Measurements from ENCODE around the gene CACNA1E.

Gene CACNA1E

DNA sequence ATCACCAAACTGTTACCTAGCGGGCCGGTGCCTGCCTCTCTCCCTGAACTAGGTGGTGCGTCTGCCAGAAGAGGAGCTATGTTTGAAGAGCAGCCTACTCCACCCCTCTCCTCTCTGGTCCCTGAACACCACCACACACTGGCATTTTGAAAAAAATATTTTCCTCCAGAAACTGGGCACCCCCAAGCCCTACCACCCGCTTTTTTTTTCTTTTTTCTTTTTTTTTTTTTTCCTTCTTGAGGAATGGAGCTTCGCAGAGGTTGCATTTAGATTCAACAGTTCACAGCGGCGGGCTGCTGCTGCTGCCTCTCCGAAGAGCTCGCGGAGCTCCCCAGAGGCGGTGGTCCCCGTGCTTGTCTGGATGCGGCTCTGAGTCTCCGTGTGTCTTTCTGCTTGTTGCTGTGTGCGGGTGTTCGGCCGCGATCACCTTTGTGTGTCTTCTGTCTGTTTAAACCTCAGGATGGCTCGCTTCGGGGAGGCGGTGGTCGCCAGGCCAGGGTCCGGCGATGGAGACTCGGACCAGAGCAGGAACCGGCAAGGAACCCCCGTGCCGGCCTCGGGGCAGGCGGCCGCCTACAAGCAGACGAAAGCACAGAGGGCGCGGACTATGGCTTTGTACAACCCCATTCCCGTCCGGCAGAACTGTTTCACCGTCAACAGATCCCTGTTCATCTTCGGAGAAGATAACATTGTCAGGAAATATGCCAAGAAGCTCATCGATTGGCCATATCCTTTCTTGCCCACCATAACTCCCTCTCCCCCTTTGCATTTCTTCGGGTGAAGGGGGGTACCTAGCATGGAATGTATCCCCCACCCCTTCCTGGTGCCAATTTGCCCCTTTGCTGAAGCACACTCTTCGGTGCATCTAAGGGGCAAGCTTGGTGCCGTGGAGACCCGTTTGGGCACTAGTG lies at the start of gene CACNA1E:
Gene CACNA1E (plus strand): TSS at position 233 of the 911 bp plus-strand sequence. CDS start 228 bp downstream, at position 461.
- peak within 1 kb of the TSS; percentile 64 for H3K4me3 Mint-ChIP-seq
- H3K9me3 Mint-ChIP-seq = no peaks in the 10 kb centered on the region
- H3K27me3 Mint-ChIP-seq (ENCODE audit: low read depth) = peaks cover 91% of the 10 kb centered on the region
- peaks cover 10% of the 10 kb centered on the region for H3K4me1 Mint-ChIP-seq (ENCODE audit: low read depth)
- no peaks in the 10 kb centered on the region for H3K36me3 Mint-ChIP-seq (ENCODE audit: low read depth)
- H3K27ac Mint-ChIP-seq = no peak within 1 kb of the TSS

DNA sequence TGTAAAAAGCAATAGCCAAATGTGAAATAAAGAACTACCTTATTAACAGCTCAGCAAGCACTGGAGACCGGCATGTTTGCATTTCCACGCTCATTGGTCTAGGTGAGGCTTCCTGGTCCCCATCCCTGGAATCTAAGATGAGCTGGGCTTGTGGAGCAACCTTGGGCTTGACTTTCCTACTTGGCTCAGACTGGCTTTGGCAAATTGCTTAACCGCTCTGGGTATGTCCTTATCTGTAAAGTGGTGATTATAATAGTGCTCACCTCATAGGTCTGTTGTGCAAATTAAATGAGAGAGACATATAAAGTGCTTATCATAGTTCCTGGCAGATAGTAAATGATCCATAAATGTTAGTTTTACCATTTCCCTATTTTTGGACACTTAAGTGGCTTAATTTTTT lies 49.4 kb upstream of the CACNA1E start:
- H3K4me3 Mint-ChIP-seq = no peak overlapping the region
- no peaks in the 10 kb centered on the region for H3K9me3 Mint-ChIP-seq
- no peaks in the 10 kb centered on the region for H3K36me3 Mint-ChIP-seq (ENCODE audit: low read depth)
- H3K4me1 Mint-ChIP-seq (ENCODE audit: low read depth) = no peaks in the 10 kb centered on the region
- H3K27me3 Mint-ChIP-seq (ENCODE audit: low read depth) = peaks cover 36% of the 10 kb centered on the region
- H3K27ac Mint-ChIP-seq = no peak overlapping the region

DNA sequence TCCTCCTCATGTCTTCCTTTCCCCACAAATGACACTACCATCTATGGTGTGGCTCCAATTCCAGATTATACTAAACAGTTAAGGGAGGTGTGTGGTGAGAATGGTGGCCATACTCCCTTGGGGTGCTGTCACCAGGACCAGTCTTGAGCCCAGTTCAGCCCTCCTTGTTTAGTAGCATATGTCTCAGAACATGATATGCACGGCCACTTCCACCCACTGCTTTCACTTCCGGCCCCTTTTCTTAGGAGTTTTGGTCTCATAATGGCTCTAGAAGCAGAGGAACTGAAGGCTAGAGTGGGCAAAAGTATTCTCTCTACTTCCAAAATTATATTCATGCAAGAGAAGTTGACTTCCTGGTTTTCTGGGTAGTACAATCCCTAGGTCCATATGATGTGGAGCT lies 45.3 kb upstream of the CACNA1E start:
- Mint-ChIP-seq H3K27me3 (ENCODE audit: low read depth) (peaks cover 35% of the 10 kb centered on the region), H3K9me3 (no peaks in the 10 kb centered on the region), H3K27ac (no peak overlapping the region), H3K4me3 (no peak overlapping the region), H3K4me1 (ENCODE audit: low read depth) (no peaks in the 10 kb centered on the region), H3K36me3 (ENCODE audit: low read depth) (no peaks in the 10 kb centered on the region)

DNA sequence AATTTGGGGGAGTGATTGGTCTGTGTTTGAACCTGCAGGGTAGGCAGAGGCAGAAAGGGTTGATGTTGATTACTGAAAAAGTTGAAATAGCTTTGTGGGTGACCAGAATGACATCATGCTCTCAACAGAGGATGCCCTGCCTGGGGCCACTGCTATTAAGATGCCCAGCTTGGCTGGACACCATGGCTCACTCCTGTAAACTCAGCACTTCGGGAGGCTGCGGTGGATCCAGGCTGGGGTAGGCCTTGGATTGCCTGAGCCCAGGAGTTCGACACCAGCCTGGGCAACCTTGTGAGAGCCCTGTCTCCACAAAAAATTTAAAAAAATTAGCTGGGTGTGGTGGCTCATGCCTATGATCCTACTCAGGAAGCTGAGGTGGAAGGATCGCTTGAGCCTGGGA lies 42.8 kb upstream of the CACNA1E start:
- H3K4me1 Mint-ChIP-seq (ENCODE audit: low read depth) = no peaks in the 10 kb centered on the region
- H3K27ac Mint-ChIP-seq = no peak overlapping the region

DNA sequence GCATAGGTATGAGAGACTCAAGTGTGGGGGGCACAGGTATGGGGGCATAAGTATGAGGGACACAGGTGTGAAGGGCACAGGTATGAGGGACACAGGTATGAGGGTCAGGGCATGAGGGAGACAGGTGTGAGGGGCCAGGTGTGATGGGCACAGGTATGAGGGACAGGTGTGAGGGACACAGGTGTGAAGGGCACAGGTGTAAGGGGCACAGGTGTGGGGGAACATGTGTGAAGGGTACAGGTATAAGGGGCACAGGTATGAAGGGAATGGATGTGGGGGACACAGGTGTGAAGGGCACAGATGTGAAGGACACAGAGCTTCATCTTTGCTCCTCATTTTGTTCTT lies 41.2 kb upstream of the CACNA1E start:
- Mint-ChIP-seq H3K4me3 (no peak overlapping the region), H3K27me3 (ENCODE audit: low read depth) (peaks cover 19% of the 10 kb centered on the region), H3K9me3 (no peaks in the 10 kb centered on the region), H3K4me1 (ENCODE audit: low read depth) (no peaks in the 10 kb centered on the region), H3K27ac (no peak overlapping the region), H3K36me3 (ENCODE audit: low read depth) (no peaks in the 10 kb centered on the region)

More for the DNA sequence above, 42.8 kb upstream of the CACNA1E start:
- no peak overlapping the region for H3K4me3 Mint-ChIP-seq
- no peaks in the 10 kb centered on the region for H3K36me3 Mint-ChIP-seq (ENCODE audit: low read depth)
- H3K9me3 Mint-ChIP-seq = no peaks in the 10 kb centered on the region
- peaks cover 22% of the 10 kb centered on the region for H3K27me3 Mint-ChIP-seq (ENCODE audit: low read depth)

DNA sequence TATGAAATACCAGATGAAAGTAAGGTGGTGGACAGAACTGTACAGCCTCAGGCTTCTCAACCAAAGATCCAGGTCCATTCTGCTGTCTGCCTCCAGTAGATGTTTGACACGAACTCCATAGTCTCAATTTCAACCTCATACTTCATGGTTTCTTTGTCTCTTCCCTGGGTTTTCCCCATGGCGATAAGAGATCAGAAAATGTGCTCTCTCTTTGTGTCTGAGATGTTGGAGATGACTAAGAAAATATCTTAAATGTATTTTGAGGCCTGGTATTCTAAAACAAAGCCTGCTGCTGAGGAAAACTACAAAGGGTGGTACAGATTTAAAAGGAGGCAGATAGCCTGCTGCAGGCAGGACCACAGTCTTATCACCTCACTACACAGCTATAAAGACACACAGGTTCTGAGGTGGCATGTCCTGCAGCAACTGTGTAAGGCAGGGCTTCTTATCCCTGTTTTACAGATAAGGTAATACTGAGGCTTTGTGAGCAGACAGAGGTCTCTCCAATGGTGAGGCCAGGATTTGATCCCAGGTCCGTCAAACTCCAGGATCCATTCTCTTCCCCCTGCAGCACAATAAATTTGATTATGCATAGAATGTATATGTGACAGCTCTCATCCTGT lies 40.0 kb upstream of the CACNA1E start:
- Mint-ChIP-seq H3K27ac (no peak overlapping the region), H3K27me3 (ENCODE audit: low read depth) (peaks cover 7% of the 10 kb centered on the region)

DNA sequence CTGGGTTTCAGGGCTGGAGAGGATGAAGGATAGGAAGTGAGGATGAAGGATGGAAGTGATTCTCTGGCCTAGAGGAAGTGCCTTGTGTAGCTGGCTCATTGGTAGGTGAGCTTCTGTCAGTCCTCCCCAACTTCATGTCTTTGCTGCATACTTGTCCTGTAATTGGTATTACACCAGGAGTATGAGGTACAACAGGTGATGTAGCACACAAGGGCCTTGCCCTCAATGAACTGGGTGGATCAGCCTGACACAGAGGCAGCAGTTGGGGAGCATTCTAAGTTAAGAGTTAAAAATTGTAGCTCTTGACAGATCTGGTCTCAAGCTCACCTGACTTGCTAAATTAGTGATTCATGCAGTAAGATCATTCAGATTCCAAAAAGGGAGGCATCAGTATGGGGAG lies 37.9 kb upstream of the CACNA1E start:
- no peaks in the 10 kb centered on the region for H3K36me3 Mint-ChIP-seq (ENCODE audit: low read depth)
- no peaks in the 10 kb centered on the region for H3K9me3 Mint-ChIP-seq
- H3K27me3 Mint-ChIP-seq (ENCODE audit: low read depth) = peaks cover 7% of the 10 kb centered on the region
- H3K27ac Mint-ChIP-seq = no peak overlapping the region
- no peak overlapping the region for H3K4me3 Mint-ChIP-seq
- H3K4me1 Mint-ChIP-seq (ENCODE audit: low read depth) = no peaks in the 10 kb centered on the region

More for the DNA sequence above, 40.0 kb upstream of the CACNA1E start:
- Mint-ChIP-seq H3K4me1 (ENCODE audit: low read depth) (no peaks in the 10 kb centered on the region), H3K4me3 (no peak overlapping the region), H3K36me3 (ENCODE audit: low read depth) (no peaks in the 10 kb centered on the region), H3K9me3 (no peaks in the 10 kb centered on the region)

DNA sequence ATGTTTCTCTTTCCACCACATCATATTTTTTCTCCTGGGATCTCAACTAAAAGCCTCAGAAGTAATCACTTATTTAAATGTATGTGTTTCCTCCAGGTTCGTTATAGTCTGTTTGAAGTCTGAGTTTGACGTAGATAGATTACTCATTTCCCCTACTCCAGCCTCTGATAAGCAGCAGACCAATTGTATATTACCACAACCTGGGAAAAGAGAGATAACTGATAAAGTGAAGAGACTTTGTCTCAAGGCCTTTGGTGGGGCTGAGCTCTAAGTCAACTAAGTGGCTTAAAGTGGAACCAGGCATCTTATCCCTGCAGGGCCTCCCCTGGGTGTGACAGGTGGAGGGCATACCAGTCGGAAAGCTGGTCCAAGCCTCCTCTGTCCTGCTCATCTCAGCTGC lies 34.9 kb upstream of the CACNA1E start:
- H3K4me3 Mint-ChIP-seq = no peak overlapping the region
- peaks cover 7% of the 10 kb centered on the region for H3K27me3 Mint-ChIP-seq (ENCODE audit: low read depth)
- H3K4me1 Mint-ChIP-seq (ENCODE audit: low read depth) = no peaks in the 10 kb centered on the region
- no peak overlapping the region for H3K27ac Mint-ChIP-seq
- no peaks in the 10 kb centered on the region for H3K9me3 Mint-ChIP-seq
- no peaks in the 10 kb centered on the region for H3K36me3 Mint-ChIP-seq (ENCODE audit: low read depth)

DNA sequence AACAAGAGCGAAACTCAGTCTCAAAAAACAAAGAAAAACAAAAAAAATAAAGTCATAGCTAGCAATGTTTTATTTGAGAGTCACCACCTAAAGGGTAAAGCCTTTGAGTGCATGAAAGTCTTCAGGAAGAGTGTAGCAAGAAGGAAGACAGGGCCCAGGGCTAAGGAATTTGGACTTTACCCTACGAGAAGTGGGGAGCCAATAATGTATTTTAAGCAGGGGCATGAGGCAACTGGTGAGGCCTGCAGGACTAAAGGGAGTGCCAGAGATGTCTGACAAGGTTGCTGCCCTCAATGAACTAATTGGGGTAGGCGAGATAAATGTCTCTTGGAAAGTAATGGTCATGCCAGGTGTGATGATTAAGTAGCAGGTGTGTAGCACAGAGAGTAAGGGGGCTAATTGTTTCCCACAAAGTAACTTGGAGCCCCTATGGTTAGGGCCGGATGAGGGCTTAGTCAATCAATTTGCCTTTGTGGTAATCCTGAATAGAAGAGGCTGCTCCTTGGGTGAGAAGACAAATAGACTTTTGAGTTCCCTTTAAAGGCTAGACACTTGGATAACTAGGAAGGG lies 31.6 kb upstream of the CACNA1E start:
- no peaks in the 10 kb centered on the region for H3K4me1 Mint-ChIP-seq (ENCODE audit: low read depth)
- no peak overlapping the region for H3K4me3 Mint-ChIP-seq
- no peaks in the 10 kb centered on the region for H3K27me3 Mint-ChIP-seq (ENCODE audit: low read depth)
- H3K9me3 Mint-ChIP-seq = no peaks in the 10 kb centered on the region
- H3K27ac Mint-ChIP-seq = no peak overlapping the region
- no peaks in the 10 kb centered on the region for H3K36me3 Mint-ChIP-seq (ENCODE audit: low read depth)

DNA sequence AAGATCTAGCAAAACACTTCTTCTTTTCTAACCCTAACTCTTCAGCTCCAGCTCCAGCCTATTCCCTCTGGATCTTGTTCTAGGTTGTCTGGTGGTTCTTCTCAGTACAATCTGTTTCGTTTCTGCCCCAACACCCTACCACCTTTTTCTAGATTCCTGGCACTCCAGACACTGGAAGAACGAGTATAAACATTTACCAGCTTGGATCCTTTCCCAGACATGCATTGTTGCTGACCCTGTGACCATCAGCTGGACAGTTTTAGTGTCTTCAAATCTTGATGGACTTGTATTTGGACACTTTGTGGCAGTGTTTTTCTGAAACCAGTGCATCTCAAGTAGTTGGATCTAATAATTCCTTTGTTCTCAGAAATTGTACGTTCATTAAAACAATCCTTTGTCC lies 30.6 kb upstream of the CACNA1E start:
- no peaks in the 10 kb centered on the region for H3K9me3 Mint-ChIP-seq
- no peaks in the 10 kb centered on the region for H3K27me3 Mint-ChIP-seq (ENCODE audit: low read depth)
- H3K4me1 Mint-ChIP-seq (ENCODE audit: low read depth) = no peaks in the 10 kb centered on the region
- no peak overlapping the region for H3K4me3 Mint-ChIP-seq
- H3K27ac Mint-ChIP-seq = no peak overlapping the region
- no peaks in the 10 kb centered on the region for H3K36me3 Mint-ChIP-seq (ENCODE audit: low read depth)

DNA sequence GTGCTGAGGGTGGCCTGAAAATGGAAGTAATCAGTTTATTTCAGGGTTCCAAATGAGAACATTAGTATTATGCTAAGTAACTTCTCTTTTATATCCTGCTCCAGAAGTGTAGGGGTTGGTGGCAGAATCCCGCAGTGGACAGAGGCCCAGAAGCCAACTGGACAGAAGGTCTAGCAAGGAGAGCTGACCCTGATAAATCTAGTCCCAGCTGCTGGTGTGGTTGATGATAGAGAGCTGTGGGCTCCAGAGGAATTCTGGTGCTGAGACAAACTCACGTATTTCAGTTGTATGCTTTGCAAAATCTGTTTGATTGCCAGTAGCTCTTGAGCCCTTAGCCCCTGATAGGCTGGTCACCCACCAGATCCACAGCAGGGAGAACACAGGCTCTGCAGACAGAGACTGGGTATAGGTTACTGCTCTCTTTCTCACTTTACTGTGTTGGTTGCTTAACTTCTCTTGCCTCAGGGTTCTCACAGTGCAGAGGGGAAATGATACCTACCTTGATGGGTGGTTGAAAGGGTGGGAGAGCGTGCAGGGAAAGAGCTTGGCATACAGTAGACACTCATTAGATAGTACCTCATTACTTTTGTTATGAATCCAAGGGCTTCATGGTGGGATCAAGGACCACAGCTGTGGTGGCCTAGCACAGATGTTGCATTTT lies 29.6 kb upstream of the CACNA1E start:
- Mint-ChIP-seq H3K27ac (no peak overlapping the region), H3K27me3 (ENCODE audit: low read depth) (no peaks in the 10 kb centered on the region), H3K9me3 (no peaks in the 10 kb centered on the region), H3K36me3 (ENCODE audit: low read depth) (no peaks in the 10 kb centered on the region), H3K4me1 (ENCODE audit: low read depth) (no peaks in the 10 kb centered on the region), H3K4me3 (no peak overlapping the region)

DNA sequence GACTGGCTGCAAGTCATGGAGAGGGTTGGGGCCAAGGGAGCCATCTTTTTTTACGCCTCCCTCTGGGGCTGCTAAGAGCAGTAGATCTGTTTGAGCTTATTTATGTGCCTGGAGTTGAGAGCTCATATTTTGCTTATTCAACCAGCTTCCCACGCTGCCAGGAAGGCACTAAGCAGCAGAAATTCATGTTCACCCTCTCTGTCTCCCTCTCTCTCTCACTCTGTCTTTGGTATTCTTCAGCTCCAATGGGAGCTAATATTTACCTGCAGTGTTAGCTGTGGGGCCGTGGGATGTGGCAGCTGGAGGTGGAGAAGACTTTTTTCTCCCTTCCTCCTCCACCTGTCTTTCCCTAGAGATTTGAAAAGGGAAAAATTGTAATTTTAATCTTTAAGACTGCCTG lies 26.8 kb upstream of the CACNA1E start:
- no peaks in the 10 kb centered on the region for H3K4me1 Mint-ChIP-seq (ENCODE audit: low read depth)
- no peaks in the 10 kb centered on the region for H3K9me3 Mint-ChIP-seq
- H3K27me3 Mint-ChIP-seq (ENCODE audit: low read depth) = no peaks in the 10 kb centered on the region
- H3K36me3 Mint-ChIP-seq (ENCODE audit: low read depth) = no peaks in the 10 kb centered on the region
- H3K27ac Mint-ChIP-seq = no peak overlapping the region
- H3K4me3 Mint-ChIP-seq = no peak overlapping the region

DNA sequence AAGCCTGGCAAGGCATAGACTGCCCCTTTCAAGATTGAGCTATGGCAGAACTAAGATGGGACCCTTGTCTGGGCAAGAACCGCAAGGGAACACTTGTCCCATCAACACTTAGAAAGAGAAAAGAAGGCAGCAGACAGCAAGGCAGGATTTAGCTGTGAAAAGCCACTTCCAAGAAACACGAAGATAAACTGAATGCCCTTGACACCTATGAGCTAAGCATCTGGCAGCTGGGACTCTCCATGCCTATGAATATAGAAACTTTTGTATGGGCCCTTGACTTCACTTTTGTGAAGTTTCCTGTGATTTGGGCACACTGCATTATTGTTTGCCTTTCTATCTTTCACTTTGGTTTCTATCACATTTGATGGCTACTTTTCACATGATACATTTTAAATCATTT lies 24.9 kb upstream of the CACNA1E start:
- H3K27me3 Mint-ChIP-seq (ENCODE audit: low read depth) = peaks cover 3% of the 10 kb centered on the region
- no peak overlapping the region for H3K4me3 Mint-ChIP-seq
- H3K27ac Mint-ChIP-seq = no peak overlapping the region
- H3K36me3 Mint-ChIP-seq (ENCODE audit: low read depth) = no peaks in the 10 kb centered on the region
- H3K4me1 Mint-ChIP-seq (ENCODE audit: low read depth) = no peaks in the 10 kb centered on the region
- no peaks in the 10 kb centered on the region for H3K9me3 Mint-ChIP-seq

DNA sequence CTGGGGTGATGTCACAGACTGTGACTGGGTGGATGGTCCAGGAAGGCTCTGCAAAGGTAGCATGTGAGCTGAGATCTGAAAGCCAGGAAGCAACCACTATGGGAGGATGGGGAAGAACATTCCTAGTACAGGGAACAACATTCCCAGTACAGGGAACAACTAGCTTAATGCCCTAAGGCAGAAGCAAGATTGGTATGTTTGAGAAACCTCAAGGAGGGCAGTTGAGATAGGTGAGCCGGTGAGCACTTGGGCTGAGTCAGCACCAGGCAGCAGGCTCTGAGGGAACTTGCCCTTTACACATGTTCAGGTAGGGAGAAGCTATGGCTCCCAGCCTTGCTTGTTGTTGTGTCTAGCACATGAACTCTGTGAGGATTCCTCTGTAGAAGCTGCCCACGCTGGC lies 24.2 kb upstream of the CACNA1E start:
- peaks cover 9% of the 10 kb centered on the region for H3K27me3 Mint-ChIP-seq (ENCODE audit: low read depth)
- H3K4me3 Mint-ChIP-seq = no peak overlapping the region
- no peaks in the 10 kb centered on the region for H3K9me3 Mint-ChIP-seq
- H3K36me3 Mint-ChIP-seq (ENCODE audit: low read depth) = no peaks in the 10 kb centered on the region
- no peaks in the 10 kb centered on the region for H3K4me1 Mint-ChIP-seq (ENCODE audit: low read depth)
- H3K27ac Mint-ChIP-seq = no peak overlapping the region

Measured in T-helper 1 cell treated with Interleukin-12 subunit alpha and Interleukin-12 subunit beta and Interleukin-4 antibody, amounts not matched to agents 30 μg/mL and 1 μg/mL, for 36 hours (primary cell).